HepG2 (cell line): ENCODE results near the gene WBP1. TPM values are rescaled to one million over a fixed set of nuclear protein-coding genes. Genes with fewer than 3 reads are reported as not detected.

ENCODE experiments used
- GABPA ChIP-seq, 2 experiments: IDR thresholded peaks; 2 replicates each; pipeline ENCODE4 v1.6.1; 2011 to 2016; ENCODE audit warnings: low read depth in 2 of 2, low read length in 1 of 2, missing biosample characterization in 1 of 2, missing genetic modification characterization in 1 of 2
- HNRNPUL1 ChIP-seq: fragments of 200-400 bp; formaldehyde crosslinking; IDR thresholded peaks from 2 replicates; pipeline ENCODE4 v1.6.1; 2017; ENCODE audit warnings: low read depth, mild to moderate bottlenecking, low read length, moderate library complexity
- HOMEZ ChIP-seq: IDR thresholded peaks from 2 replicates; pipeline ENCODE4 v1.6.1; 2016; ENCODE audit warnings: low read depth
- KDM2A ChIP-seq: sonication (generic); formaldehyde crosslinking; IDR thresholded peaks from 2 replicates; pipeline ENCODE4 v1.4.0; 2020; ENCODE audit warnings: low read depth, missing genetic modification reagents, borderline replicate concordance
- NR2F2 ChIP-seq: IDR thresholded peaks from 2 replicates; pipeline ENCODE4 v1.6.1; 2012; ENCODE audit warnings: low read depth, inconsistent platforms, borderline replicate concordance
- PHF5A ChIP-seq: IDR thresholded peaks from one replicate; pipeline ENCODE4 v1.6.1; 2018; ENCODE audit warnings: low read depth, missing genetic modification reagents; ENCODE audit not compliant: unreplicated experiment
- SATB2 ChIP-seq: sonication (generic); formaldehyde crosslinking; IDR thresholded peaks from 2 replicates; pipeline ENCODE4 v1.5.0; 2020; ENCODE audit warnings: missing genetic modification reagents
- TAF1 ChIP-seq: sonication (generic); formaldehyde crosslinking; IDR thresholded peaks from 2 replicates; pipeline ENCODE4 v1.4.0; 2020; ENCODE audit warnings: missing genetic modification reagents
- ZBTB38 ChIP-seq: sonication (generic); formaldehyde crosslinking; IDR thresholded peaks from 2 replicates; pipeline ENCODE4 v1.5.1; 2020; ENCODE audit warnings: mild to moderate bottlenecking, missing genetic modification reagents
- ZNF354B ChIP-seq: sonication (generic); formaldehyde crosslinking; IDR thresholded peaks from 2 replicates; pipeline ENCODE4 v1.8.0; 2022; ENCODE audit warnings: mild to moderate bottlenecking, missing genetic modification reagents
- ZNF577 ChIP-seq: sonication (generic); formaldehyde crosslinking; IDR thresholded peaks from 2 replicates; pipeline ENCODE4 v1.4.0; 2020; ENCODE audit warnings: mild to moderate bottlenecking, low read depth, missing genetic modification reagents, borderline replicate concordance
- ZNF614 ChIP-seq: IDR thresholded peaks from 2 replicates; pipeline ENCODE4 v1.6.1; 2018; ENCODE audit warnings: missing biosample characterization, missing genetic modification reagents, inconsistent platforms, borderline replicate concordance
- ZNF652 ChIP-seq: IDR thresholded peaks from 2 replicates; pipeline ENCODE4 v1.6.1; 2016; ENCODE audit warnings: low read depth, borderline replicate concordance
- ZNF891 ChIP-seq: sonication (generic); formaldehyde crosslinking; IDR thresholded peaks from 2 replicates; pipeline ENCODE4 v1.5.0; 2020; ENCODE audit warnings: mild to moderate bottlenecking, missing genetic modification reagents
- polyA plus RNA-seq, 8 experiments: library from polyadenylated mRNA; depleted of rRNA in 3 of 8; stranded (reverse) in 7 of 8; unstranded in 1 of 8; fragments of >200 nt; fragmentation: Illumina TruSeq in 4 of 8; extraction: Trizol in 4 of 8; gene quantifications; 2 replicates each; pipeline versions ENCODE4 v1.2.1 to v1.2.3, GENCODE V29; 2011 to 2016; ENCODE audit warnings: low read depth in 4 of 8, missing spikeins in 1 of 8, mixed read lengths in 1 of 8; ENCODE audit not compliant: insufficient read depth in 1 of 8
- total RNA-seq, 5 experiments: library from RNA; depleted of rRNA; stranded (reverse); fragments of >200 nt; fragmentation: Illumina TruSeq; extraction: Trizol; gene quantifications; 2 replicates each; pipeline ENCODE4 v1.2.3, GENCODE V29; 2016; ENCODE audit warnings: low read depth in 1 of 5
- TF ChIP-seq, protein P1 (sequence below): sonication (generic); formaldehyde crosslinking; IDR thresholded peaks from 2 replicates; pipeline ENCODE4 v1.8.1; 2023; ENCODE audit warnings: mild to moderate bottlenecking, moderate library complexity, missing genetic modification reagents
- TF ChIP-seq, protein P2 (sequence below): sonication (generic); formaldehyde crosslinking; IDR thresholded peaks from 2 replicates; pipeline ENCODE4 v1.5.1; 2020; ENCODE audit warnings: missing genetic modification reagents, mild to moderate bottlenecking, borderline replicate concordance
- TF ChIP-seq, protein P3 (sequence below): sonication (generic); formaldehyde crosslinking; IDR thresholded peaks from 2 replicates; pipeline ENCODE4 v1.4.0; 2020; ENCODE audit warnings: missing genetic modification reagents
- TF ChIP-seq, protein P4 (sequence below): sonication (generic); formaldehyde crosslinking; IDR thresholded peaks from 2 replicates; pipeline ENCODE4 v1.4.0; 2020; ENCODE audit warnings: missing genetic modification reagents

The WBP1 gene
- total and polyA plus RNA-seq, 2 of the 13 experiments (the other 11 are each of a cell fraction or from before 2014, with no cell fraction given): 38.8 to 85.7 TPM

DNA sequence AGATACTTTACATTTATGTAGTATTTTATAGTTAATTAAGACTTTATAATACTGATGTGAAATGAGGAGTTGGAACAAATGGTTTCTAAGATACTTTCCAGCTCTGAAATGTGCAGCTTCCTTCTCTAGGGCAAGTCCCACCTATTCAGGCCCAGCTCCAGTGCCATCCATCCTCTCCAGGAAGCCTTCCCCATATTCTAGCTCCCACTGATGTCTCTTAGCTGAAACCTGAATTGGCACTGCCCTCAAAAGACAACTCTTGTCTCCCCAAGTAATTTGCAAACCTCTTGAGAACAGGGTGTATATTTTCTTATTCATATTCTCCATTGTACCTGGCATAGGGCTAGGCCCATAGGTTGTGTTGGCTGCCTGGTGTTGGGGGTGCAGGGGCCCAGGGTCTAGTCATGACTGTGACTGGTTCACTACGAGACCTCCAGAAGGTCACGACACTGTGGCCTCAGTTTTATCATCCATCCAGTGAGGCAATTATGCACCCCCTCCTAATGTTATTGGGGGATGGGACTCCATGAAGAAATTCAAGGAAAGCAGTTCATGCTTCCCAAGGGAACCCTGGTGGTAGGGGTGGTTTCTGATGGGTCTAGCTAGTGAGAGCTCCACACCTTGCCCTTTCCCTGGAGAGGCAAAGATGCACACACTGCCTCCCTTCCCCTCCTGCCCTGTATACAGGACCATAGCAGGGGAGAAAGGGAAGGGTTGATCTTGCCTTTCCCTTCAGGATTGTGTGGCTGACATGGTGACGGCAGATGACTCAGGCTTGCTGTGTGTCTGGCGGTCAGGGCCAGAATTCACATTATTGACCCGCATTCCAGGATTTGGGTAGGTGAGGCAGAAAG is 33.9 kb upstream of the WBP1 start (continued):
- TF ChIP-seq, protein P1, sequence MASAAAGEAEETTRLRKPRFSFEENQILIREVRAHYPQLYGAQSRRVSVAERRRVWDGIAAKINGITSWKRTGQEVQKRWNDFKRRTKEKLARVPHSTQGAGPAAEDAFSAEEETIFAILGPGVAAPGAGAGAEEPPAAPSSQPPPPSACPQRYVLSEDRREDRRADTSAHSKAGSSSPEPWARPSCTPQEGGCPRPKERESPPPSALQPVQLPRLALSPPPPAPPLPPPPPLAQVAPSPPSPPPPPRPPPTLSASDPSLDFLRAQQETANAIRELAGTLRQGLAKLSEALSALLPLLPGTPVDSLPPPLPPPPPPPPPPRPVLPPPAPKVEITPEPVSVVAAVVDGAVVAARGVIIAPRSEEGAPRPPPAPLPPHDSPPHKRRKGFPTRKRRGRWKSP (CRISPR knock-in tag): peak; percentile 54
- TF ChIP-seq HNRNPUL1 (no peak), ZNF577 (no peak), GABPA (IDR thresholded peaks at IDR 0.05; ENCODE audit: low read depth, low read length) (no peak), GABPA (CRISPR knock-in tag; IDR thresholded peaks at IDR 0.05; ENCODE audit: low read depth) (0 out of 2 replicates have a peak, but pooled peaks have one; percentile 9), ZNF614 (0 out of 2 replicates have a peak, but pooled peaks have one; percentile 36), PHF5A (CRISPR knock-in tag) (no peak), NR2F2 (peak; percentile 26), TAF1 (CRISPR knock-in tag) (peak; percentile 33; the same call in 1 of the 2 replicates), HOMEZ (no peak), KDM2A (peak; percentile 92), SATB2 (CRISPR knock-in tag) (no peak), ZNF354B (CRISPR knock-in tag) (peak; percentile 86; the same call in 1 of the 2 replicates), ZNF891 (CRISPR knock-in tag) (no peak; the same call in 1 of the 2 replicates), ZNF652 (no peak), ZBTB38 (CRISPR knock-in tag) (peak; percentile 60; the same call in 1 of the 2 replicates)
- TF ChIP-seq, protein P2, sequence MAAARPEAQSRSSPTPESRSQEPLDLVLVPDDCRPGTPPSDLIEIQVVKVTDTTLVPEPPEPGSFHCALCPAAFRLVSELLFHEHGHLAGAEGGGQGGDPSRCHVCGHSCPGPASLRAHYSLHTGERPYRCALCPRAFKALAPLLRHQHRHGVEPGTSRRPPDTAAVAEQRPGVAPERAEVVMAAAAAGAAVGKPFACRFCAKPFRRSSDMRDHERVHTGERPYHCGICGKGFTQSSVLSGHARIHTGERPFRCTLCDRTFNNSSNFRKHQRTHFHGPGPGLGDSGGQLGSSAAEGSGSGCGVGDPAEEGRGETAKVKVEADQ (CRISPR knock-in tag): no peak
- TF ChIP-seq, protein P3, sequence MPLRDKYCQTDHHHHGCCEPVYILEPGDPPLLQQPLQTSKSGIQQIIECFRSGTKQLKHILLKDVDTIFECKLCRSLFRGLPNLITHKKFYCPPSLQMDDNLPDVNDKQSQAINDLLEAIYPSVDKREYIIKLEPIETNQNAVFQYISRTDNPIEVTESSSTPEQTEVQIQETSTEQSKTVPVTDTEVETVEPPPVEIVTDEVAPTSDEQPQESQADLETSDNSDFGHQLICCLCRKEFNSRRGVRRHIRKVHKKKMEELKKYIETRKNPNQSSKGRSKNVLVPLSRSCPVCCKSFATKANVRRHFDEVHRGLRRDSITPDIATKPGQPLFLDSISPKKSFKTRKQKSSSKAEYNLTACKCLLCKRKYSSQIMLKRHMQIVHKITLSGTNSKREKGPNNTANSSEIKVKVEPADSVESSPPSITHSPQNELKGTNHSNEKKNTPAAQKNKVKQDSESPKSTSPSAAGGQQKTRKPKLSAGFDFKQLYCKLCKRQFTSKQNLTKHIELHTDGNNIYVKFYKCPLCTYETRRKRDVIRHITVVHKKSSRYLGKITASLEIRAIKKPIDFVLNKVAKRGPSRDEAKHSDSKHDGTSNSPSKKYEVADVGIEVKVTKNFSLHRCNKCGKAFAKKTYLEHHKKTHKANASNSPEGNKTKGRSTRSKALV (CRISPR knock-in tag): no peak; the same call in 1 of the 2 replicates
- TF ChIP-seq, protein P4, sequence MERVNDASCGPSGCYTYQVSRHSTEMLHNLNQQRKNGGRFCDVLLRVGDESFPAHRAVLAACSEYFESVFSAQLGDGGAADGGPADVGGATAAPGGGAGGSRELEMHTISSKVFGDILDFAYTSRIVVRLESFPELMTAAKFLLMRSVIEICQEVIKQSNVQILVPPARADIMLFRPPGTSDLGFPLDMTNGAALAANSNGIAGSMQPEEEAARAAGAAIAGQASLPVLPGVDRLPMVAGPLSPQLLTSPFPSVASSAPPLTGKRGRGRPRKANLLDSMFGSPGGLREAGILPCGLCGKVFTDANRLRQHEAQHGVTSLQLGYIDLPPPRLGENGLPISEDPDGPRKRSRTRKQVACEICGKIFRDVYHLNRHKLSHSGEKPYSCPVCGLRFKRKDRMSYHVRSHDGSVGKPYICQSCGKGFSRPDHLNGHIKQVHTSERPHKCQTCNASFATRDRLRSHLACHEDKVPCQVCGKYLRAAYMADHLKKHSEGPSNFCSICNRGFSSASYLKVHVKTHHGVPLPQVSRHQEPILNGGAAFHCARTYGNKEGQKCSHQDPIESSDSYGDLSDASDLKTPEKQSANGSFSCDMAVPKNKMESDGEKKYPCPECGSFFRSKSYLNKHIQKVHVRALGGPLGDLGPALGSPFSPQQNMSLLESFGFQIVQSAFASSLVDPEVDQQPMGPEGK (CRISPR knock-in tag): 0 out of 2 replicates have a peak, but pooled peaks have one; percentile 15
